HG03520 (cell line): Measurements from ENCODE around the gene CDIPT.
"Not testable (repeated sequence)": the region's sequence is repeated elsewhere in the genome, so short reads cannot be mapped to it uniquely, and the experiment has no call there.

Experiments
- ATAC-seq: cut with Tn5 transposase; IDR thresholded peaks from one replicate; pipeline ENCODE4 v1.9.1; 2021; ENCODE audit warnings: mild to moderate bottlenecking, moderate library complexity; ENCODE audit not compliant: unreplicated experiment

The CDIPT gene

GRCh38 chr16:29897333-29897732, 34.3 kb upstream of the CDIPT start:
- no peak for ATAC-seq

- ATAC-seq: no peak
These were observed 33.8 kb upstream of the CDIPT start for GRCh38 chr16:29896841-29897240.

GRCh38 chr16:29894352-29894751, 31.3 kb upstream of the CDIPT start:
- ATAC-seq: no peak

- no peak for ATAC-seq
These were observed 30.5 kb upstream of the CDIPT start for GRCh38 chr16:29893553-29893952.

GRCh38 chr16:29892458-29892813, 29.4 kb upstream of the CDIPT start:
- ATAC-seq: no peak

- ATAC-seq: no peak
These were observed 28.8 kb upstream of the CDIPT start for GRCh38 chr16:29891525-29892457.

- not testable (repeated sequence) for ATAC-seq
These were observed 26.3 kb upstream of the CDIPT start for GRCh38 chr16:29889372-29889771.

- no peak for ATAC-seq
These were observed 21.0 kb upstream of the CDIPT start for GRCh38 chr16:29883987-29884386.

GRCh38 chr16:29881050-29881449, 18.0 kb upstream of the CDIPT start:
- no peak for ATAC-seq

- no peak for ATAC-seq
These were observed 15.1 kb upstream of the CDIPT start for GRCh38 chr16:29878172-29878571.

GRCh38 chr16:29877266-29877961, 14.4 kb upstream of the CDIPT start:
- no peak for ATAC-seq

GRCh38 chr16:29876594-29877249, 13.7 kb upstream of the CDIPT start:
- ATAC-seq: no peak

- no peak for ATAC-seq
These were observed 13.2 kb upstream of the CDIPT start for GRCh38 chr16:29876217-29876593.

- ATAC-seq: no peak
These were observed 12.2 kb upstream of the CDIPT start for GRCh38 chr16:29875206-29875605.

GRCh38 chr16:29873319-29873718, 10.3 kb upstream of the CDIPT start:
- no peak for ATAC-seq

- ATAC-seq: no peak
These were observed 9.0 kb upstream of the CDIPT start for GRCh38 chr16:29871822-29872546.

GRCh38 chr16:29869067-29869466, 6.0 kb upstream of the CDIPT start:
- ATAC-seq: not testable (repeated sequence)

- ATAC-seq: no peak
These were observed 5.5 kb upstream of the CDIPT start for GRCh38 chr16:29868396-29869009.

- ATAC-seq: no peak
These were observed 1.2 kb upstream of the CDIPT start for GRCh38 chr16:29864205-29864604.

GRCh38 chr16:29863669-29863984, 601 bp upstream of the CDIPT start:
- no peak for ATAC-seq

- no peak for ATAC-seq
These were observed 593 bp downstream of the CDIPT start for GRCh38 chr16:29862383-29862883.
